ENCODE results near the gene NOC3L. TPM values are rescaled to one million over a fixed set of nuclear protein-coding genes. Genes with fewer than 3 reads are reported as not detected.

NOC3L gene
- total and polyA plus RNA-seq, 2 of the 4 experiments (the other 2 are of a cell fraction) = 11.9 to 26.5 TPM

GRCh38 chr10:94398762-94399161, 36.0 kb upstream of the NOC3L start:
- H3K36me3 ChIP-seq (ENCODE audit: control insufficient read depth, insufficient read depth, low read length) = no peaks in the 10 kb centered on the region
- BruUV-seq (replicated peaks) = no TSS peak
- intact Hi-C loops (cut with micrococcal nuclease) = loop anchor here (1.0 kb wide), 1 partner anchor 33 kb away; no protein-coding TSS in a partner anchor

More at GRCh38 chr10:94398762-94399161, 36.0 kb upstream of the NOC3L start:
- no peak overlapping the region for H3K9ac ChIP-seq (ENCODE audit: low read depth, low read length)
- 0 out of 4 replicates have a peak, but pooled peaks cover 0 to 3% of the 10 kb centered on the region in 2 experiments for H3K79me1 ChIP-seq (ENCODE audit: low read depth in 1 of 2, low read length in 2 of 2)
- H2BK20ac ChIP-seq (ENCODE audit: low read depth, low read length) = no peak overlapping the region
- H3K4me1 ChIP-seq (ENCODE audit: control insufficient read depth, insufficient read depth, low read length) = no peaks in the 10 kb centered on the region
- no peak overlapping the region for H3K18ac ChIP-seq (ENCODE audit: low read depth, low read length)
- in situ Hi-C loops (cut with MboI; ENCODE audit: low sequenced_read_pairs) (no loop called here), dilution Hi-C loops (cut with HindIII; ENCODE audit: low sequenced_read_pairs, unreplicated experiment) (no loop called here)
- ChIA-PET POLR2A (ENCODE audit: unreplicated experiment) (no interaction called here), CTCF (interaction anchor here (0.7 kb wide), 1 partner anchor 8 kb away, joined by 3 read pairs; no protein-coding TSS in a partner anchor)
- H3K9me3 ChIP-seq (ENCODE audit: control insufficient read depth, insufficient read depth, low read length) = no peaks in the 10 kb centered on the region
- H2AK5ac ChIP-seq (ENCODE audit: low read depth, low read length) = no peak overlapping the region
- no peak overlapping the region for H2BK15ac ChIP-seq (ENCODE audit: low read depth, low read length)
- no peak overlapping the region for H2AFZ ChIP-seq (replicated peaks; ENCODE audit: low read length, poor library complexity)
- TF ChIP-seq RCOR1 (IDR thresholded peaks at IDR 0.05; ENCODE audit: insufficient replicate concordance, low read length) (no peak), NFE2L2 (IDR thresholded peaks at IDR 0.05; ENCODE audit: low read depth, low read length) (no peak), USF2 (IDR thresholded peaks at IDR 0.05; ENCODE audit: low read depth, low read length) (no peak), FOS (IDR thresholded peaks at IDR 0.05; ENCODE audit: low read depth, low read length) (no peak)
- H3K14ac ChIP-seq (replicated peaks; ENCODE audit: low read depth, low read length) = no peak overlapping the region
- no peak overlapping the region for H3K56ac ChIP-seq (ENCODE audit: extremely low read depth, insufficient read depth, low read length)
- ATAC-seq (ENCODE audit: low read depth) = no peak
- 94% methylated on average over 2 of the region's 6 CpGs; no CpG with 5 or more reads in 1 of the 2 experiments for WGBS, 2 experiments (ENCODE audit: extremely low coverage in 2 of 2, insufficient read length in 1 of 2)
- no peaks in the 10 kb centered on the region for H3K27me3 ChIP-seq (ENCODE audit: control insufficient read depth, insufficient read depth, low read length)
- no peak overlapping the region for H3K4ac ChIP-seq (ENCODE audit: low read depth, low read length)
- H4K5ac ChIP-seq (ENCODE audit: low read depth, low read length) = no peak overlapping the region
- no peak overlapping the region for H3K27ac ChIP-seq (ENCODE audit: insufficient read depth, low read length)
- no peak overlapping the region for H3K4me3 ChIP-seq (ENCODE audit: insufficient read depth, low read depth, low read length)
- H2BK5ac ChIP-seq (ENCODE audit: low read depth, low read length, poor library complexity, severe bottlenecking) = no peak overlapping the region
- no peak overlapping the region for H3K4me2 ChIP-seq (ENCODE audit: low read depth, low read length)
- no peak overlapping the region for H3K23ac ChIP-seq (ENCODE audit: low read depth, low read length)
- H2BK120ac ChIP-seq (ENCODE audit: low read depth, low read length) = no peak overlapping the region
- H3K9me1 ChIP-seq (ENCODE audit: insufficient read depth, low read length) = no peaks in the 10 kb centered on the region; the same call in 1 of the 2 replicates
- no peaks in the 10 kb centered on the region for H4K20me1 ChIP-seq (ENCODE audit: insufficient read depth, low read length)
- no peak overlapping the region for H4K91ac ChIP-seq (ENCODE audit: insufficient read depth, low read depth, low read length)
- no peak overlapping the region for H4K8ac ChIP-seq (ENCODE audit: low read depth in 2 of 2, low read length in 2 of 2)
- no peak overlapping the region for H2AK9ac ChIP-seq (replicated peaks; ENCODE audit: low read depth, low read length, poor library complexity)
- no peak for DNase-seq
